HepG2 (cell line): ENCODE measurements around the gene RHEBL1. TPM values are rescaled to one million over a fixed set of nuclear protein-coding genes. Genes with fewer than 3 reads are reported as not detected.

ENCODE experiments used
- ARNTL ChIP-seq: sonication (generic); formaldehyde crosslinking; IDR thresholded peaks from 2 replicates; pipeline ENCODE4 v1.4.0; 2020; ENCODE audit warnings: mild to moderate bottlenecking, missing genetic modification reagents
- CC2D1A ChIP-seq: sonication (generic); formaldehyde crosslinking; IDR thresholded peaks from 2 replicates; pipeline ENCODE4 v1.8.1; 2023; ENCODE audit warnings: mild to moderate bottlenecking, missing genetic modification reagents
- ELF3 ChIP-seq: IDR thresholded peaks from 2 replicates; pipeline ENCODE4 v1.6.1; 2016; ENCODE audit warnings: missing genetic modification reagents, missing compliant biosample characterization
- ISX ChIP-seq: sonication (generic); formaldehyde crosslinking; conservative IDR thresholded peaks from 2 replicates; pipeline ENCODE4 v1.5.0; 2020; ENCODE audit warnings: missing genetic modification reagents
- NFAT5 ChIP-seq: sonication (generic); formaldehyde crosslinking; IDR thresholded peaks from 2 replicates; pipeline ENCODE4 v1.4.0; 2020; ENCODE audit warnings: missing genetic modification reagents
- NR2F2 ChIP-seq: IDR thresholded peaks from 2 replicates; pipeline ENCODE4 v1.6.1; 2012; ENCODE audit warnings: low read depth, inconsistent platforms, borderline replicate concordance
- RARG ChIP-seq: sonication (generic); formaldehyde crosslinking; IDR thresholded peaks from 2 replicates; pipeline ENCODE4 v1.4.0; 2020; ENCODE audit warnings: low read depth, mild to moderate bottlenecking, missing genetic modification reagents
- ZFP36 ChIP-seq: fragments of 150-350 bp; IDR thresholded peaks from 2 replicates; pipeline ENCODE4 v1.6.1; 2018; ENCODE audit warnings: borderline replicate concordance, low read length, low read depth; ENCODE audit not compliant: partially characterized antibody
- ZKSCAN1 ChIP-seq: fragments of 150-350 bp; IDR thresholded peaks from 2 replicates; pipeline ENCODE4 v1.6.1; 2014; ENCODE audit warnings: low read length
- ZNF407 ChIP-seq: sonication (generic); formaldehyde crosslinking; IDR thresholded peaks from one replicate; pipeline ENCODE4 v1.5.1; 2020; ENCODE audit warnings: mild to moderate bottlenecking, missing genetic modification reagents; ENCODE audit errors: not compliant biosample characterization
- ZNF468 ChIP-seq: sonication (generic); formaldehyde crosslinking; IDR thresholded peaks from 2 replicates; pipeline ENCODE4 v1.8.0; 2022; ENCODE audit warnings: mild to moderate bottlenecking, moderate library complexity, missing genetic modification reagents
- ZNF878 ChIP-seq: sonication (generic); formaldehyde crosslinking; IDR thresholded peaks from 2 replicates; pipeline ENCODE4 v1.8.1; 2023; ENCODE audit warnings: mild to moderate bottlenecking, missing genetic modification reagents, moderate library complexity
- ZSCAN21 ChIP-seq: sonication (generic); formaldehyde crosslinking; IDR thresholded peaks from 2 replicates; pipeline ENCODE4 v1.8.0; 2022; ENCODE audit warnings: mild to moderate bottlenecking, missing genetic modification reagents, moderate library complexity, borderline replicate concordance
- polyA plus RNA-seq, 8 experiments: library from polyadenylated mRNA; depleted of rRNA in 3 of 8; stranded (reverse) in 7 of 8; unstranded in 1 of 8; fragments of >200 nt; fragmentation: Illumina TruSeq in 4 of 8; extraction: Trizol in 4 of 8; gene quantifications; 2 replicates each; pipeline versions ENCODE4 v1.2.1 to v1.2.3, GENCODE V29; 2011 to 2016; ENCODE audit warnings: low read depth in 4 of 8, missing spikeins in 1 of 8, mixed read lengths in 1 of 8; ENCODE audit not compliant: insufficient read depth in 1 of 8
- total RNA-seq, 5 experiments: library from RNA; depleted of rRNA; stranded (reverse); fragments of >200 nt; fragmentation: Illumina TruSeq; extraction: Trizol; gene quantifications; 2 replicates each; pipeline ENCODE4 v1.2.3, GENCODE V29; 2016; ENCODE audit warnings: low read depth in 1 of 5

The RHEBL1 gene
- total and polyA plus RNA-seq, 2 of the 13 experiments (the other 11 are each of a cell fraction or from before 2014, with no cell fraction given), result 1.4 to 2.5 TPM

GRCh38 chr12:49018261-49019119, 51.3 kb downstream of the RHEBL1 start, which contains the start of gene PRKAG1 (continued):
- TF ChIP-seq ZKSCAN1 (no peak), ZSCAN21 (CRISPR knock-in tag) (no peak), NR2F2 (peak; percentile 28; the same call in 1 of the 2 replicates), ISX (0 out of 2 replicates have a peak, but pooled peaks have one; percentile 70), ZNF878 (no peak; the same call in 1 of the 2 replicates), ZNF407 (CRISPR knock-in tag) (no peak), RARG (CRISPR knock-in tag) (no peak), CC2D1A (CRISPR knock-in tag) (no peak), ZNF468 (CRISPR knock-in tag) (no peak), ZFP36 (no peak), ELF3 (CRISPR knock-in tag) (peak; percentile 39; the same call in 1 of the 2 replicates), ARNTL (CRISPR knock-in tag) (no peak; the same call in 1 of the 2 replicates), NFAT5 (CRISPR knock-in tag) (0 out of 2 replicates have a peak, but pooled peaks have one; percentile 39)
